ENCODE results near the gene PICK1. TPM values are rescaled to one million over a fixed set of nuclear protein-coding genes. Genes with fewer than 3 reads are reported as not detected.

Gene PICK1
- total RNA-seq: 10 to 100 TPM; 18.2 to 19.5 TPM

DNA sequence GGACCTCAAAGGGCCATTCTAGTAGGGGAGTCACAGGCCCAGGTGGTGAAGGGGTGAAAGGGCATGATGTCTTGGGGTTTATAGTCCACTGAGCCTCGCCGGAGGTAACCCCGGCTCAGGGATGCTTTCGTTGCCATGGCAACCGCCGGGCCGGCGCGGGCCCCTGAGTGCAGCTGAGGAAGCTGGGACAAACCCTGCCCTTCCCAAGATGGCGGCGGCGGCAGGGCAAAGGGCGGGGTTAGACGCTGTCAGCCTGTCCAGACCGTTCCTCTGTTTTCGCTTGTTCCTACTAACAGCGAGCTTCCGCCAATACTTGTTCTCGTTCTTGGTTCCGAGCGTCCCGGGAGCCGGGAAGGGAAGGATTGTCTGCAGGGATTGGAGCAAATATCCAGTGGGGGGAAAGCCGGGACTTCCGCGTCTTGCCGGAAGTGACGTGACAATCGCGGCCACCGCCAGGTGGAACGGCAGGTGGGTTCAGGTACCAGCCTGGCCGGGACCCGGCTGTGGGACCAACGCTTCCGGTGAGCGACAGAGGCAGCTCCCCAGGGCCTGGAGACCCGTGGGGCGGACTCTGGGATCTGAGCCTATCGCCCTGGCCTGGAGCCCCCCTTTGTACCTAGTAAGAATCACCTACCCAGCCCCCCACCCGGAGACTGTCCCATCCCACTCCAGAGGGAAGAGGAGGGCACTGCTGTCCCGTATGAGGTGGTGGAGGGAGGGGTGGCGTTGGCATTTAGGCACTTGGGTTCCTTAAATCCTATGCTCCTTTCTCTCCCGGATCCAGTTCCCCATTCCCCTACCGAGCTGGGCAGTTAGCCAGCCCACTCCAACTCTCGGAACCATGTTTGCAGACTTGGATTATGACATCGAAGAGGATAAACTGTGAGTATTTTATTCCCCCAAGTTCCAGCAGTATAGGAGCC, at the start of gene PICK1:
PICK1 (plus strand) TSS at position 436 of the 923 bp plus-strand sequence; CDS start at position 842, 406 bp downstream.
- ChIA-PET CTCF (no interaction called here), POLR2A (interaction anchor here (0.6 kb wide), 1 partner anchor 260 kb away, joined by 3 read pairs; the partner anchor contains the start of gene CSNK1E)

- ChIA-PET POLR2A (no interaction called here), CTCF (interaction anchor here (0.8 kb wide), 1 partner anchor 567 kb away, joined by 3 read pairs; no protein-coding TSS in a partner anchor)
Observed at GRCh38 chr22:38009000-38009806, 48.0 kb upstream of the PICK1 start.

- ChIA-PET CTCF (no interaction called here), POLR2A (no interaction called here)
Observed at GRCh38 chr22:38012604-38013072, 44.6 kb upstream of the PICK1 start.

GRCh38 chr22:38014083-38014482, 43.1 kb upstream of the PICK1 start:
- ChIA-PET CTCF (no interaction called here), POLR2A (no interaction called here)

- CTCF ChIA-PET: no interaction called here
- POLR2A ChIA-PET: no interaction called here
Observed at GRCh38 chr22:38016182-38017151, 40.7 kb upstream of the PICK1 start.

DNA sequence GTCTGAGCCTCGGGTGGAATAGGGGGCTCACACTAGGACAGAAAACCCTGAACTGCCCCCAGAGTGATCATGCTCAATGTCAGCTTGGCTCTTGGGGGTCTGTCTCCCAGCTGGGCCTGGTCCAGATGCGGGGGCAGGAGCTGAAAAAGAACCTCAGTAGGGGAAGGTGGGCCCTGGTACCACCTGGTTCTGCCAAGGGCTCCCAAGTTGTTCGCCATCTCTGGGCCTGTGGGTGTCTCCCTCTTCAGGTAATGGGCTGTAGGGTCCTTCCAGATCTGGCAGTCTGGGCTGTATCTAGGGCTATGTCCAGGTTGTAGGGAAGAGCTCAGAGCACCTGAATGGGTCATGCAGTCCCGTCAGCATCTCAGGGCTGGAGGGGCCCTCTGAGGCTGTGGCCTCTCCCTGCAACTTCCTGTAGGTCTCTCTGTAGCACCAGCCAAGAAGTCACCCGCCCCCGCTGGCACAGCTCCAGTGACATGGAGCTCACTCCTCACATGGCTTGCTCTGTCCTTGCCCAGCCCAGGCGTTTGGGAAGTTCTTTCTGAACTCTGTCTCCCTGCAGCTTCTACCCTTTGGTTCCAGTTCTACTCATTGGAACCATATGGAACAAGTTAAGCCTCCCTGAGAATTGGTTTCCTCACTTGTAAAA, 39.8 kb upstream of the PICK1 start:
- ChIA-PET POLR2A (no interaction called here), CTCF (no interaction called here)

DNA sequence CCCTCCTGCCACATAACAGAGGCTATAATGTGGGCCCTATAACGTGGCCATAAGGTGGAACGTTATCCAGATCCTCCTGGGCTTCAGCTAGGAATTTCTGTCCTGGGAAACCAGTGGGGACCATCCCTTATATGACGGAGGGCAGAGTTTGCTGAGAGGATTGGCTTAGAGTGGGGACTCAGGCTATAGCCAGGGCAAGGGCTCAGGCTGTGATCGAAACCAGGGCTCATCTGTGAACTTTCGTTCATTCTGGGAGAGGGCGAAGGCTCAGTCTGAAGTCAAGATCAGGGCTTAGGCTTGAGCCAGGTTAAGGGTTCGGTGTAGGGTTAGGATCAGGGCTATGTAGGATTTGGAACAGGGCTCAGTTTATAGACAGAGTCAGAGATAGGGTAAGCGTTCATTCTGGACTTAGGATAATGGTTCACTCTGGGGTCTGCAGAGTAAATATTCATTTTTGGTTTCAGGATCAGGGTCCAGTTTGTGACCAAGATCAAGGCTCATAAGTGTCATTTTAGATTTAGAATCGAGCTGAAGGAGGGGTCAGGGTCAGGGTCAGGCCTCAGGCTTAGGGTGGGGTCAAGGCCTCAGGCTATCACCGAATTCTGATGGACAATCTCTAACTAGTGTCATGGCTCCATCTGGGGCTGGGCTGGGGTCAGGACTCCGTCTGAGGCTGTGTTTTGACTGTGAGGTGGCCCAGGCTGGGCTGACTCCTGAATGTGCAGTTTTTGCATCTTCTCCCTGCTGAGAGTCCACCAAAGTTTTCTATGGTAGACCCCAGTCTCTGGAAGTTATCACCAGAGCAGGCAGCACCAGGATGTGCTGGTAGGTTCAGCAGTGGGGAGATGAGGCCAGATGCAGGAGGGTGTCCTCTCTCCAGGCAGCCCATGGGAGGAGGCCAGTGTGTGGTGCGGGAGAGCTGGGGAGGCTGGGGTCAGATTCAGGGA, 39.0 kb upstream of the PICK1 start:
- ChIA-PET CTCF (no interaction called here), POLR2A (no interaction called here)

GRCh38 chr22:38018938-38019827, 38.0 kb upstream of the PICK1 start:
- ChIA-PET CTCF (no interaction called here), POLR2A (no interaction called here)

DNA sequence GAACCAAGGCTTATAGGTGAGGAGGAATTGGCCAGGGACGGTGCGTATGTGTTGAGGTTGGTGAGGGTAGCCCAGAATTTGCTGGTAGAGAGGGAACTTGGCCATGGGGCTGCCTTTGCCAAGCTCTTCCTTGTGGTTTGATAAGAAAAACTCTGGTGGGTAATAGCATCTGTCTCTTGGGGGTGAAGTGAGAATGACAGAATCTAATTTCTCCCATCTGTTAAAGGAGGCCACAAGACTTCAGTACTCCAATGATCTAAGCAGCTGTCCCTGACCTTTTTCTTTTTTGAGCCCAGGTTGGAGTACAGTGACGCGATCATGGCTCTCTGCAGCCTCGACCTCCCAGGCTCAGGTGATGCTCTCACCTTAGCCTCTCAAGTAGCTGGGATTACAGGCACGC, 36.0 kb upstream of the PICK1 start:
- CTCF ChIA-PET: no interaction called here
- POLR2A ChIA-PET: no interaction called here

- CTCF ChIA-PET: interaction anchor here (0.7 kb wide), 1 partner anchor 57 kb away, joined by 3 read pairs; no protein-coding TSS in a partner anchor
Observed at GRCh38 chr22:38023045-38023444, 34.2 kb upstream of the PICK1 start.

DNA sequence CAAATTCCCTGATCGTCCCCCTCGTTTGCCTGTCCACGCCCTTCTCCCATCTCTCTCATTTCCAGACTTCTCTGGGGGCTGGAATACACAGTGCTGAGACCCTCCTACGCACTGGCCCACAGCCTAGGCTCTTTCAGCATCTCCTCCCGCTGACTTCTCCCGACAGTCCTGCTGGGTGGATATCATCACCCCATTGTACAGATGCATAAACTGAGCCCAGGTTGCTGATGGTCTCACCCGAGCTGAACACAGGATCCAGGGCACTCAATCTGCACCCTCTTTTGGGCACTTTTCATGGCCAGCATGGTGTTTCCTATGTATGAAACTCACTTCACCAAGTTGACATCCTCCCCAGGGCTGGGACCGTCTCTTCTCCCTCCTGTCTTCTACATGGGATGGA, 31.7 kb upstream of the PICK1 start:
- ChIA-PET POLR2A (interaction anchor here (0.6 kb wide), 1 partner anchor 205 kb away, joined by 5 read pairs; no protein-coding TSS in a partner anchor), CTCF (no interaction called here)

More at GRCh38 chr22:38023045-38023444, 34.2 kb upstream of the PICK1 start:
- POLR2A ChIA-PET: no interaction called here

GRCh38 chr22:38026130-38027111, 30.8 kb upstream of the PICK1 start:
- ChIA-PET CTCF (no interaction called here), POLR2A (no interaction called here)

- ChIA-PET POLR2A (no interaction called here), CTCF (no interaction called here)
Observed at GRCh38 chr22:38027487-38027886, 29.7 kb upstream of the PICK1 start.

- ChIA-PET POLR2A (interaction anchor here (0.6 kb wide), 1 partner anchor 83 kb away, joined by 4 read pairs; no protein-coding TSS in a partner anchor), CTCF (interaction anchor here (1.0 kb wide), 1 partner anchor 24 kb away, joined by 3 read pairs; no protein-coding TSS in a partner anchor)
Observed at GRCh38 chr22:38028344-38029130, 28.7 kb upstream of the PICK1 start.

GRCh38 chr22:38029370-38029769, 27.8 kb upstream of the PICK1 start:
- CTCF ChIA-PET: interaction anchor here (1.0 kb wide), 1 partner anchor 23 kb away, joined by 3 read pairs; no protein-coding TSS in a partner anchor
- POLR2A ChIA-PET: no interaction called here
